ENCODE data around the gene ZC3H7B.
"Not testable (repeated sequence)": the region's sequence is repeated elsewhere in the genome, so short reads cannot be mapped to it uniquely, and the experiment has no call there.

ZC3H7B gene, protein sequence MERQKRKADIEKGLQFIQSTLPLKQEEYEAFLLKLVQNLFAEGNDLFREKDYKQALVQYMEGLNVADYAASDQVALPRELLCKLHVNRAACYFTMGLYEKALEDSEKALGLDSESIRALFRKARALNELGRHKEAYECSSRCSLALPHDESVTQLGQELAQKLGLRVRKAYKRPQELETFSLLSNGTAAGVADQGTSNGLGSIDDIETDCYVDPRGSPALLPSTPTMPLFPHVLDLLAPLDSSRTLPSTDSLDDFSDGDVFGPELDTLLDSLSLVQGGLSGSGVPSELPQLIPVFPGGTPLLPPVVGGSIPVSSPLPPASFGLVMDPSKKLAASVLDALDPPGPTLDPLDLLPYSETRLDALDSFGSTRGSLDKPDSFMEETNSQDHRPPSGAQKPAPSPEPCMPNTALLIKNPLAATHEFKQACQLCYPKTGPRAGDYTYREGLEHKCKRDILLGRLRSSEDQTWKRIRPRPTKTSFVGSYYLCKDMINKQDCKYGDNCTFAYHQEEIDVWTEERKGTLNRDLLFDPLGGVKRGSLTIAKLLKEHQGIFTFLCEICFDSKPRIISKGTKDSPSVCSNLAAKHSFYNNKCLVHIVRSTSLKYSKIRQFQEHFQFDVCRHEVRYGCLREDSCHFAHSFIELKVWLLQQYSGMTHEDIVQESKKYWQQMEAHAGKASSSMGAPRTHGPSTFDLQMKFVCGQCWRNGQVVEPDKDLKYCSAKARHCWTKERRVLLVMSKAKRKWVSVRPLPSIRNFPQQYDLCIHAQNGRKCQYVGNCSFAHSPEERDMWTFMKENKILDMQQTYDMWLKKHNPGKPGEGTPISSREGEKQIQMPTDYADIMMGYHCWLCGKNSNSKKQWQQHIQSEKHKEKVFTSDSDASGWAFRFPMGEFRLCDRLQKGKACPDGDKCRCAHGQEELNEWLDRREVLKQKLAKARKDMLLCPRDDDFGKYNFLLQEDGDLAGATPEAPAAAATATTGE

GRCh38 chr22:41301085-41302020 lies at the start of gene ZC3H7B:
Gene ZC3H7B (plus strand): TSS chr22:41301525. CDS start chr22:41320661, 19,136 bp downstream.
- DNase-seq (ENCODE audit: low read depth in 2 of 3, low spot score in 2 of 3): peak; percentile 58 to 70 (median 65)

GRCh38 chr22:41252365-41252764 lies 49.0 kb upstream of the ZC3H7B start:
- no peak for DNase-seq (ENCODE audit: low read depth in 2 of 3, low spot score in 2 of 3)

DNA sequence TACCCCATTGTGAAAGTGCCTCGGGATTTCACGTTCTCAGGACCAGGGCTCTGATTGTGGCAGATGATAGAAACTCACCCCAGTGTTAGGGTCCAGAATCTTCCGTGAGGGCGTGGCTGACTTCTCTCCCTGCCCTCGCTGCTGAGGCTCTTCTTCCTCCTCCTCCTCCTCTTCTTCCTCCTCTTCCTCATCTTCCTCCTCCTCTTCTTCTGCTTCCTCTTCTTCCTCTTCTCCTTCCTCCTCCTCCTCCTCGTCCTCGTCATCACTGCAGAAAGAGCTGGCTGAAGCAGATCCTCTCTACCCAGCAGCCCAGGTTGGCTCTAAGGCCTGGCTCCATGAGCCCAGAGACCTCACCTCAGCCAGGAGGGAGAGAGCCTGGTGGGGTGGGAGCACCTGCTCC lies 47.1 kb upstream of the ZC3H7B start:
- DNase-seq (ENCODE audit: low read depth in 2 of 3, low spot score in 2 of 3): no peak

DNA sequence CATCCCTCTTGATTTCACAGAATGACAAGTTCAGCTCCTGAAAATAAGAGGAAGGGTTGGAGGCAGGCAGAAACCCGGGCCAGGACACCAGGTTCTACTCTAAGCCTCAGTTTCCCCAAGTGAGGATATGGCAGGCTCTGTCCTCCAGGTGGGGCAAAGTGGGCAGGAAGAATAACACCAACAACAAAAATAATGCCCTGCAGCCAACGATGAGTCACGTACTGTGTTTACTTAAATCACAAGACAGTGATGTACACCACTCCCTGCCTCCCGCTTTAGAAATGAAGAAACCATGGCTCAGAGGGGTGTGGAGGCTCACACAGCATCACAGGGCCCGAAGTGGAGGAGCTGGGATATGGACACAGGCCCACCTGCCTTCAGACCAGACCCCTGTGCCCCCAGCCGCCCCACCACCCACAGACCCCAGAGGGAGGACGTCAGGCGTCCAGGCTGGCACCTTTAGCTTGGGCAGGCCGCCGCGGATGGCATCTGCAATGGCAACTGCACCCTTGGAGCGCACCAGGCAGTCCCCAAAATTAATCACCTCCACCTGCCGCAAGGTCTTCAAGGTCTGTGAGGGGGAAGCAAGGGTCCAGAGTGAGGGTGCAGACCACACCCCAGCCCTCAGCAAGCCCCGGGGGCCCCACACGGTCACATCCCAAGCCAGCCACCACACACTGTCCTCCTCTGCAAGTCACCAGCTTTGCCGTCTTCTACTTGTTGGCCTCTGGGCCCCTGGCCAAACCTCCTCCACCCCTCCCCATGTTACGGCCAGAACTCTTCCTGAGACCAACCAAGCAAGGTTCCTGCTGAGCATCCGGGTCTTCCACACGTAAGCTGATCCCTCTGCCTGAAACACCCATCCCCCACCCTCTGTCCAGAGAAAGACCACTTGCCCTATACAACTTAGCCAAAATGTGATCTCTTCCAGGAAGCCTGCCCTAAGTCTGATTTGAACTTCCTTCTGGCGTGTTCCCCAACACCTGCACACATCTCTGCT lies 44.8 kb upstream of the ZC3H7B start:
- no peak for DNase-seq (ENCODE audit: low read depth in 2 of 3, low spot score in 2 of 3)

- DNase-seq (ENCODE audit: low read depth in 2 of 3, low spot score in 2 of 3): no peak
Observed at GRCh38 chr22:41257696-41258095, 43.6 kb upstream of the ZC3H7B start.

DNA sequence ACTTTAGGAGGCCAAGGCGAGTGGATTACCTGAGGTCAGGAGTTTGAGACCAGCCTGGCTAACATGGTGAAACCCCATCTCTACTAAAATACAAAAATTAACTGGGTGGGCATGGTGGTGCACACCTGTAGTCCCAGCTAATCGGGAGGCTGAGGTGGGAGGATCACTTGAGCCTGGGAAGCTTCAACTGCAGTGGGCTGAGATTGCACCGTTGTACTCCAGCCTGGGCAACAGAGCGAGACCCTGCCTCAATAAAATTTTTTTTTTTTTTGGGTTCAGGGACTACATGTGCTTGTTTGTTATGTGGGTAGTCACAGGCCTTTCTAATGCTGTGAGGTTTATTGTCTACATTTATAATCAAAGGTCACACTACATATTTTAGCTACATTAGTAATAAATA lies 41.6 kb upstream of the ZC3H7B start:
- not testable (repeated sequence) for DNase-seq (ENCODE audit: low read depth in 2 of 3, low spot score in 2 of 3)

- DNase-seq (ENCODE audit: low read depth in 2 of 3, low spot score in 2 of 3): no peak
Observed at GRCh38 chr22:41260871-41261270, 40.5 kb upstream of the ZC3H7B start.

DNA sequence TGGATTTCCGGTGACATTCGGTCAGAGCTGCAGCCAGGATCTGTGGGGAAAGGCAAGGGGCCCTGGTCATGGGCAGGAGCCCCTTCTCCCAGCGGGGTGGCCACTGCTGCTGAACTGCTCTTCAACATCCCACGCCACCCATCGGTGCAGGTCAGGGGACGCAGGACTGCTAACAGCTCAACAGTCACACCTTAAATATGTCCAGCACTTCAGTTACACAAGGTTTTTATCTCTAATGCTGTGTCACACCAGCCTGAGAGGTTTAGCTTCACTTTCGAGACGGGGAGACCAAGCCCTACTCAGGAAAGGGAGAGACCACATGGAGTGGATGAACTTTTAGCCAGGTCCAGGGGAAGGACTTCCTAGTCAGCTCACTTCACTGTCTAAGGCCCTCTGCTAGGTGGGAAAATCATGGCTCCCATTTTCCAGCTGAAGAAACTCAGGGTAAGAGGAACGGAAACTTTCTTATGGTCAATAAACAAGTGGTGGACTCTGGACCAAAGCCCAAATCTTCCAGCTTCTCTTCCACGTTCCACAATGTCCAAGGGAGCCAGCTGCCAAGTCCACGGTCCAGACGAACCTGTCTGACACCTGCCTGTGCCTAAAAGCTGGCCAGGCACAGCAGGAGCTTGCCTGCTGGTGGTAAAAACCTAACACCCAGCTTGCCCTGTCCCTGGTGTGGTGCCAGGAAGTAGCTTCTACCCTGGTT lies 39.6 kb upstream of the ZC3H7B start:
- DNase-seq (ENCODE audit: low read depth in 2 of 3, low spot score in 2 of 3): no peak

GRCh38 chr22:41262250-41262765 lies 39.0 kb upstream of the ZC3H7B start:
- DNase-seq (ENCODE audit: low read depth in 2 of 3, low spot score in 2 of 3): no peak

DNA sequence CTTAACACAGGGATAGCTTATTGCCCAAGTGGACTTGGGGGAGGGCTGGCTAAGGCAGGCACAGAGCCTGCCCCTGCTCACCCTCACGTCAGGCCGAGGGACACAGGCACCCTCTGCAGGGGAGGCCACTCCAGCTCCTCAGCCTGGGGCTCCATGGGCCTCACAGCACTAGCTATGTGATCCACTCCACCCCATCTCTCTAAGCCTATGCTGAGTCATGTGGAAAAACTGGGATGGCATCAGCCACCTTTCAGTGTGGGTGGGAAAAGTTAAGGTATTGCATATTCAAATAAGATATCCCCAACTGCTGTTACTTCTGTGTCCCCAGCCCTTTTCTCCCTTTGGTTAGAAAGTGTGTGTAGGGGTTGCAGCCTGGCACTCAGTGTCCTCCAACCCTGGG lies 37.6 kb upstream of the ZC3H7B start:
- DNase-seq (ENCODE audit: low read depth in 2 of 3, low spot score in 2 of 3): no peak

- DNase-seq (ENCODE audit: low read depth in 2 of 3, low spot score in 2 of 3): no peak
Observed at GRCh38 chr22:41264408-41264941, 36.9 kb upstream of the ZC3H7B start.

DNA sequence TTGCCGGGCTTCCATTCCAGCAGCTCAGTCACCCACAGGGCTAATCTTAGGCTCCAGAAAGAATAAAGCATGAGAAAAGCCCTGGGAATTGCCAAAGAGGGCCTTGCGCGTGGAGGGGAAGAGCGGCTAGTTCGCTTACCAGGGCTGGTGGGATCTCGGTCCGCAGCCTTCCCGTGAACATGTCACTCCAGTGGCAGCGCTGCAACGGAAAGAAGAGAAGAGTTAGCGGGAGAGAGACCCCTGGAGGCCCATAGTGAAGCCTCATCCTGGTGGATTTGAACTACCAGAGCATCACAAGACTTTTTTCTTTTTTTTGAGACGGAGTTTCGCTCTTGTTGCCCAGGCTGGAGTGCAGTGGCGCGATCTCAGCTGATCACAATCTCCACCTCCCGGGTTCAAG lies 33.4 kb upstream of the ZC3H7B start:
- DNase-seq (ENCODE audit: low read depth in 2 of 3, low spot score in 2 of 3): no peak

DNA sequence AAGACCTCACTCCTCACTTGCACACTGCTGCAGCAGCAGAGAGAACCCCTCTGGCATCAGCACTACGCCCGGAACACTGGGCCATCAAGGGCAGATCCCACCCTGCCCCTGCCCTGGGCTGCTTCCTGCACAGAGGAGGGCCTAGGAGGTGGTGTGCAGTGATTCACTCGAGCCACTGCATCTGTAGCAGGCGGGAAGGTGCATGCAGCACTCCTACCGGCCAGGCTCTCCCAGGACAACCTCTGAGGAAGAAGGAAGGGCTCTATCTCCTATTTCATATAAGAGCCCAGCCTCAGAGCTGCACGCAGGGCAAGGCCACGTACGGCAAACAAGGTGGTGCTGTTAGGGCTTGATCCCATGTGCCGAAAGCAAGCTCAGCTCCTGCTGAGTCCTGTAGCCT lies 29.5 kb upstream of the ZC3H7B start:
- no peak for DNase-seq (ENCODE audit: low read depth in 2 of 3, low spot score in 2 of 3)

DNA sequence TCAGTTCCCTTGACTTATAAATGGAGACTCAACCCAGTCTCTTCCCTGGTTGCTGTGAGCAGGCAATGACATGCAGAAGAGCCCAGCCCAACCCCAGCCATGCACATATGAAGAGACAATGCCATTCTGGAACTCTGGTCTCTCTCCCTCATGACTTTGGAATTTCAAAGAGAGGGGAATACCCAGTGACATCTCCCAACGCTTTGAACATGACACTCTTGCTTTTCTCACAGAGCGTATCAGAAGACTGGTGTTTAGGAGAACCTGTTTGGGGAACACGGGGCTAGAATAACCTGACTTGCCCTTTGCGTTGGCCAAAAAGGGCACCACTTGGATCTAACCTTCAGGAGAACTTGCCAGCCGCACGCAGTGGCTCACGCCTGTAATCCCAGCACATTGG lies 28.2 kb upstream of the ZC3H7B start:
- DNase-seq (ENCODE audit: low read depth in 2 of 3, low spot score in 2 of 3): no peak

DNA sequence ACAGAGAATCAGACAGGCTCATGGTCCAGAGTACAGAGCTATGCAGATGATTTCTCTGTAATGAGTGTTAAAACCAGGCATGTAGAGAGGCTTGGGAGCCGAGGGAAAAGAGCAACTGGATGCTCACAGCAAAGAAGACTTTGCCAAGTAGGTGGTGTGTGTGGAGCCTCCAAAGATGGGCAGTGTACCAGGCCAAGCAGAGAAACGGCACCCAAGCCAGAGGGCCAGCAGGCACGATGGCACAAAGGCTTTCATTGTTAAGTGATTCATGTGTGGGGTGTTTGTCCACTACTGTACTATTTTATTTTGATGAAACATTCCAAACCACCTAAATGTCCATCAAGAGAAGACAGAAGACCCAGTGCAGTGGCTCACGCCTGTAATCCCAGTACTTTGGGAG lies 26.5 kb upstream of the ZC3H7B start:
- no peak for DNase-seq (ENCODE audit: low read depth in 2 of 3, low spot score in 2 of 3)

DNA sequence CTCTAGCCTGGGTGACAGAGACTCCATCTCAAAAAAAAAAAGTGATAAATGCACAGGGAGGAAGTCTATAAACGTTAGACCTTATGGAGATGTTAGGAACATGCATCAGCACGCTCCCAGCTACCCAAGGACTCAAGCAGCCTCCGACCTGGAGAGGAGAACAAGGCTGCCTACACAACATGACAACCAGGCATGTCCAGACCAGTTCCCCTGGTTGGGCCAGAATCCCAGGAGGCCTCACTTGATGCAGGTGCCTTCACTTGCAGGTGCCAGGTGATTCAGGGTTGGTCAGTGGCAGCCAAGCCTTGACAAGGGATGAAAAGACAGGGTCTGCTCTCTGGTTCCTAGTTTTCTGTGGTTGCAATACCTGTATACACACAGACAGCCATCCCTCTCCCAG lies 21.3 kb upstream of the ZC3H7B start:
- DNase-seq (ENCODE audit: low read depth in 2 of 3, low spot score in 2 of 3): no peak

DNA sequence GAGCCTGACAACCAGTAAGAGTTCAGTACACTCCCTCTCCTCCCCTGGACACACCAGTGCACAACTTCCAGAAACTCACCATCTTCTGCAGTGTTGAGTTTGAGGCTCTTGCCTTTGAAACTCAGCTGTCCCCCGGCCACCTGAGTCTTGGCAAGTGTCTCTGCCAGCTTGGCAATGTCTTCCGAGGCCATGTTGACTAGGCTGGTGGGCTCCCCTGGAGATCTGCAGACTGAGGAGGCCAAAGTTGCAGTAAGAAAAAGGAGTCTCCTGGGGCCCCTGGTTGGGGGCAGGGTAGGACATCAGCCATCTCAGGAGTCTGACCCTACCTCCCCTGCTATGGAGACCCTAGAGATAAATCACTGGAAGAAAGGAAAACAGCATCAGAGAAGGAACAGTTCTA lies 20.5 kb upstream of the ZC3H7B start:
- no peak for DNase-seq (ENCODE audit: low read depth in 2 of 3, low spot score in 2 of 3)

DNA sequence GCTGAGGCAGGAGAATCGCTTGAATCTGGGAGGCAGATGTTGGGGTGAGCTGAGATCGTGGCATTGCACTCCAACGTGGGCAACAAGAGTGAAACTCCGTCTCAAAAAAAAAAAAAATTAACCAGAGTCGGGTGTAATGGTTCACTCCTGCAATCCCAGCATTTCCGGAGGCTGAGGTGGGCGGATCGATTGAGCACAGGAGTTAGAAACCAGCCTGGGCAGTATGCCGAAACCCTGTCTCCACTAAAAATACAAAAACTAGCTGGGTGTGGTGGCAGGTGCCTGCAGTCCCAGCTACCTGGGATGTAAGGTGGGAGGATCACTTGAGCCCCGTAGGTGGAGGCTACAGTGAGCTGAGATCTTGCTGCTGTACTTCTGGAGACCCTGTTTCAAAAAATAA lies 16.9 kb upstream of the ZC3H7B start:
- no peak for DNase-seq (ENCODE audit: low read depth in 2 of 3, low spot score in 2 of 3)

GRCh38 chr22:41285441-41285819 lies 15.9 kb upstream of the ZC3H7B start:
- peak; percentile 69 to 82 (median 78) for DNase-seq (ENCODE audit: low read depth in 2 of 3, low spot score in 2 of 3)
